NCI-H526 treated with DMSO at 0.1 percent for 48 hours (cell line): ENCODE results near the gene COBL.

Source experiments
- DNase-seq: peaks from one replicate; lab custom pipeline; 2025; lab: John Stamatoyannopoulos, UW

COBL gene

GRCh38 chr7:51307651-51308210 is 8.9 kb downstream of the COBL start:
- DNase-seq: no peak

- no peak for DNase-seq
Measured at GRCh38 chr7:51306761-51307160, 9.8 kb downstream of the COBL start.

DNA sequence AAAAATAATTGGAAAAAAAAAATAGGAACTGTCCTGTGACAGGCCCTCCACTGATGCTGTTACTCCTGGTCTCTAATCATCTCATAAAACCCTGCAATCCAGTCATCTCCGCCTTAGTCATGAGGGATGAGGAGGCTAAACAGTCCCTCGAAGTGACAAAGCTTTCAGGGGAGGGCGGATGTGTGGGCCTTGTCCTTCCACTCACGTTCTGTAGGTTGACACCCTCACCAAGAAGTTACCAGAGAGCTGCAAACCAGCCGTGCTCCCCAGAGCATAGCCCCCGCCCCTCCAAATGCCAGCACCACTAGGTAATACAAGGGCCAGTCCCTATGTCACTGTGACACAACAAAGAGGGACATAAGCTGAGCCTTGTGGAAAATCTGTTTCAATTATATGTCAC is 11.9 kb downstream of the COBL start:
- DNase-seq: no peak

DNA sequence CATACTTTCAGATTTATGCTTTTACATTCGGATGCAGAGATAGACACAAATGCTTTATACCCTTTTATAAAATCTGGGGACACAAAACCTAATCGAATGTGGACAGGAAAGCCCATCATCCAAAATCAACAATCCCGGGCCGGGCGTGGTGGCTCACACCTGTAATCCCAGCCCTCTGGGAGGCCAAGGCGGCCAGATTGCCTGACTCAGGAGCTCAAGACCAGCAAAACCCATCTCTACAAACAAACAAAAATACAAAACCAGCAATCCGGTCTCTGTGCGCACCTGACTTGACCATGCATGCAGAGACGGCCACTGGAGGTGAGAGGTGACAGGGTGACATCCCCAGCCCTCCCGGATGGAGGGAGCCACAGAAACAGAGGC is 13.5 kb downstream of the COBL start:
- DNase-seq: no peak

DNA sequence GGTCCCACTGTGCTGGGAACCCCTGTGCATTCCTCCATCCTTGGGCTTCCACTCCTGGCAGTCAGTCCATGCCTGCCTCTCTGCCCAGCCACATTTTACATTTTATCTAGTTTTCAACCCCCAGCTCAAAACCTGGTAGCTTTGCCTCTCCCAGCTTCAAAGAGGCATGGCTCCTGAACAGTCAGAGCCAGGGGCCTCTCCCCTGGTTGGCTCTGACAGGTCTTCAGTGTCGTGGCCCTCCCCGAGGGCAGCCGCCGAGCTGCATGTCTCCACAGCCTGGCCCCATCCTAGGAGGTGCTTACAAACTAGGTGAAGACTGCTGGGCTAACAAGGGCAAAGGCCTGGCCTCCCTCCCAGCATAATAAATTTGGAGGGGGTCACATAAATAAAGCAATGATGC is 14.8 kb downstream of the COBL start:
- no peak for DNase-seq

- DNase-seq: no peak
Measured at GRCh38 chr7:51300762-51301674, 15.6 kb downstream of the COBL start.

DNA sequence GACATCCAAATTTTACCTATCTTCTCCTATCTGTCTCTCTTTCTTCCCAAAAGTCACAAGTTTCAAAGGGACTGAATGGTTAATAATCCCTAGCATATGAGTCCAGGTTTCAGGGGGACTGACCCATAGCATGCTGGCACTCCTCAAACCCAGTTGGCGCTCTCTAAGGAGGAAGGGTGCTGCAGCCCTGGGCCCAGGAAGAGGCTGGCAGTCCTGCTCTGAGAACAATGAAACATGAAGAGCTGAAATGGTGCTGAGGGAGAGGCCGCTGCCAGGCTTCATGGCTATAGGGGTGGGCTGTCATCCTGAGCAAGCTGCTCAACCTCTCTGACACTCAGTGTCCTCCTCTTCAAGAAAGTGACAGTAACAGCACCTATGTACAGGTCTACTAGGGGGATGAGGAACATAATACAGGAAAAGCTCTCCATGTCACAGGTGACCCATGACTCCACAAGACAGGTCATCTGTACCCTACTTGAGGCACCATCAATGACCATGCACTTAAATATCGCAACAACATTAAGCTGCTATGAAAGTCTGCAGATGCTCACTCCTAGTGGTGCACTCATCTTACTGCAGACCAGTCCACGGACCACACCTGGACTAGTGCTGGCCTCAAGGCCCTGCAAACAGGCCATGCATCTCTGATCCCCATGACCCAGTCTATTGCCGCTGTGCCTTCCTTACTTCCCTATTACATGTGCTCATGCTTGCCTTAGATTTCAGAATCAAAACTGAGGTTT is 17.0 kb downstream of the COBL start:
- DNase-seq: no peak

GRCh38 chr7:51298912-51299311 is 17.7 kb downstream of the COBL start:
- DNase-seq: no peak

DNA sequence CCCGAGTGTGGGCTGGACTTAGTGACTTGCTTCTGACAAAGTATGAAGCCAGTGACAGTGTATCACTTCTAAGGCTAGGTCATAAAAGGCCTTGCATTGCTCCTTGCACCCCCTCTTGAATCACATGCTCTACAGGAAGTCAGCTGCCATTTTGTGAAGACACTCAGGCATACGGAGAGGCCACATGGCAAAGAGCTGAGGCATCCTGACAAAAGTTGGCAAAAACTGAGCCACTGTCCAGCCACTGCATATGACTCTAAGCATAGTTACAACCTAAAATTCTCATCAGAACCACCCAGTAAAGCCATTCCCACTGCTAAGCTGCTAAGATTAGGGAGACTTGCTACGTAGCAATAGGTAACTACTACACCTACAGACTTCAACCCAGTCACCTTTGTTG is 18.6 kb downstream of the COBL start:
- no peak for DNase-seq

DNA sequence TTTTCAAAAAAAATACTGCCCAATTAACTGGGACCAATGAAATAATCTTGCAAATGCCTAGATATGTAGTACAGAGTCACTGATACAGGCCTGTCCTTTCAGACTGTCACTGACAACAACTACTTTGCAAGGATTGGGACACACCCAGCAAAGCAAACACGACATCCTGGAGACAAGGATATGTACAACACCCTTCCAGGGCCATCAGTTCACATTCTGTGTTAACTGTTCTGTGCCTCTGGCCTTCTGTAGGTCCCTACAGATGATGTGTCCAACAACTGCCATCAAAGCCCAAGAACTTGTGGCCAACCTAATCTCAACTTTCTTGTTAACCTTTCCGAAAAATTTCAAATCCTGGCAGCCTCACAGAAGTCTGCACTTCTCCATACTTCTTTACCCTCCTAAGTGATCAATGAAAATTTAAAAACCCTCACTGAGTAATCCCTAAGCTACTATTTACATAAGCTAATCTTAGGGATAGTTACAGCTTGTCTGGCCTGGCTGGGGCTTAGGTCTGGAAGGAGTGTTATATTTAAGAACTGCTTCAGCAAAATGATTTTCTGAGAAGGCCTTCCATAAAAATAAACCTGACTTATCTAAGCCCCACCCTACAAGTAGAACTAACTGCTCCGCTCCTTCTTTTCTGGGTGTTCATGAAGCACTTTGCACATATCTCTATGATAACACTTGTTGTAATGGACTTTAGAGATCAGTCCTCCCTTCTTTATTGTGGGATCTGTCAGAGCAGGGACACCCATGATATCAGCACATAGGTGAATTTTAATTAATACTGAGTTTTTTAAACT is 21.0 kb downstream of the COBL start:
- peak; percentile 55 for DNase-seq

GRCh38 chr7:51292596-51292995 is 24.0 kb downstream of the COBL start:
- DNase-seq: no peak

DNA sequence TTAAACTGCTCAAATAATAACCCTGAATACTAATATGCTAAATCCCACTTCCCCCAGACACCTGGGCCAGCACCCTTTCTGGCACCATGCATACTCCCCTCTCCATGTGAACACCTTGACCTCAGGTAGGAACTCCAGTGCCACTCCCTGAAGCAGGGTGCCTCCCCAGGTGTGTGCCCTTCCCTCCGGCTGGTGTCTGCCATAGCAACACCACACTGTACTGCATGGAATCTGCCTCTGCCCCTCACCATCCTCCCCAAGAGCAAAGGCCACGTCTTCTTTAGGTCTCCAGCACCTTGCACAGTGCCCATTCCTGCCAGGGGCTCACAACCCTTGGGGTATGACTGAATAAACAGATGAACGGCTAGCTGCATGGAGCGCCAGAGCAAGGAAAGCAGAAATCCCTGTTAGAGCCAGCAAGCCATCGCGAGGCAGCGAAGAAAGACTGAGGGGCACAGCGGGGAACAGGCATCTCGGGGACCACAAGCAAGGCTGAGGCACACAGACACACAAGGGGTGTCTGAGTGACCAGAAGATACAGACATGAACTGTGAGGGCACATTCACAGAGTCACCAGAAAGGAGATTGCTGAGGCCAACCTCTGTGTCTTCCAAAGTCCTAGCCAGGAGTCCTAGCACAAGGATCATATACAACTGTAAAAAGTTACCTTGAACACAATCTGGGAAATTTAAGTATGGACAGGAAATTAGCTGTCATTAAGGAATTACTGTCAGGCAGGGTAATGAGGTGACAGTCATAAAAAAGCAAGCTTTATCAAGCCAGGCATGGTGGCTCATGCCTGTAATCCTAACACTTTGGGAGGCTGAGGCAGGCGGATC is 25.7 kb downstream of the COBL start:
- no peak for DNase-seq

DNA sequence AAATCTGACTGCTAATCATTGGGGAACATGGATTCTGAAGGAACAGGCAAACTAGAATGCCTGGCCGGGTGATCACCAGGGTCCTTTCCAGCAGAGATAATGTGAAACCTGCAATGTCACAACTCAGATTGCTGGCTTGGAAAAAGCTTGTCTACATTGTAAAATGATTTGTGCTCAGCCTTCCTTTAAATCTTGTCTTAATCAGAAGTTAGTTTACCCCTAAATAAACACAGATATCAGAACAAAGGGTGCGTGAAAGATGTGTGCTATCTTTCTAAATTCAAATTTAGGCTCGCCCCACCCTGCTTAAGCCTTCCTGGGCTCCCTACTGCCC is 26.3 kb downstream of the COBL start:
- DNase-seq: no peak

DNA sequence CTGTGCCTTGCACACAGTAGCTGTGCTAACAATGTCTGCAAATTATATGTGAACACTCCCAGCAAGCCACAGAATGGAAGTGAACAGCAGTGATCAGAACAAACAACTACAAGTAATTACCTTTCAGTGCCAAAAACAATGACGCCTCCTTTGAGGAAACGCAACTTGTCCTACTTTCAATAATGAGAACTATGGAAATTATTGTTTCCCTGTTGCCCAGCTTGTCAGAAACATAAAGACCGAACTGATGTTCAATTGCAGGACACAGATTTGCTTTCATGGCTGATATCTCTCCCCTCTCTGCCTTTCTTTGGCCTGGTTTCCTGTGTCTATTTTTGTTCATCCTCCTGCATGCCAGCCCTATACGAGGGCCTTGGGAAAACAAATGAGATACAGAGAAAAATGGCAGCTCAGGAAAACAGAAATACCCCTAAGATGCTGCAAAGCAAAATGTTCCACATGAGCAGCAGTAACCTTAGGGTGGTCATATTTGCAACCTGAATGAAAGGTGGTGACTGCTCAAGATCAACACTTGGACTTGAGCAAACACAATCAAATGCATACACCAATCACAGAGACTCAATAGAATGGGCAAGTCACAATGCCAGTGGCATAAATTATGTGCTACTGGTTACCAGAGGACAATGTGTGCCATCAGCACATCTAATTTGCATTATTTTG is 26.8 kb downstream of the COBL start:
- no peak for DNase-seq

GRCh38 chr7:51288896-51289622 is 27.6 kb downstream of the COBL start:
- DNase-seq: no peak

GRCh38 chr7:51286401-51286800 is 30.2 kb downstream of the COBL start:
- DNase-seq: no peak

- no peak for DNase-seq
Measured at GRCh38 chr7:51280156-51280555, 36.5 kb downstream of the COBL start.

DNA sequence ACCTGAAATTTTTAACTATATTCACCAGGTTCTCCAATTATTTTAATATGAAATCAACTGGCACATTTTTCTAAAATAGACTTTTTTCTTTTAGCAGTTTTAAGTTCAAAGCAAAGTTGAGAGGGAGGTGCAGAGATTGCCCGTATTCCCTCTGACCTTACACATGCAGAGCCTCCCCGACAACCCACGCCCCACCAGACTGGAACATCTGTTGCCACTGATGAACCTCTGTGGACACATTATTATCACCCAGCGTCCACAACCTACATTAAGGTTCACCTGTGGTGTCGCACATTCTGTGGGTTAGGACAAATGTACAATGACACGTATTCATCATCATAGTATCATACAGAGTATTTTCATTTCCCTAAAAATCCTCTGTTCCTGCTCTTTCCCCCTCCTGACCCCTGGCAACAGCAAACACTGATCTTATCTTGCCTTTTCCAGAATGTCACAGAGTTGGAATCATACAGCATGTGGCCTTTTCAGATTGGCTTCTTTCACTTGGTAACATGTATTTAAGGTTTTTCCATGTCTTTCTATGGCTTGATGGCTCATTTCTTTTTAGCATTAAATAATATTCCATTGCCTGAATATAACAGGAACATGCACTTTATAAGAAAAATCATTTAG is 37.1 kb downstream of the COBL start:
- no peak for DNase-seq

- DNase-seq: no peak
Measured at GRCh38 chr7:51278797-51279196, 37.8 kb downstream of the COBL start.

GRCh38 chr7:51276967-51277366 is 39.6 kb downstream of the COBL start:
- DNase-seq: no peak
